Heart right ventricle (tissue), 16 donors: ENCODE results near the gene SFT2D2. TPM values are rescaled to one million over a fixed set of nuclear protein-coding genes. Genes with fewer than 3 reads are reported as not detected.

Source experiments
- ATAC-seq, 8 donors: fragments of 200-7000 bp; cut with Tn5 transposase; one replicate each; pipeline ENCODE4 v1.9.1; 2020; ENCODE audit warnings: mild to moderate bottlenecking in 8 of 8, moderate library complexity in 8 of 8, moderate number of reproducible peaks in 1 of 8
- DNase-seq, 2 donors: peaks; one replicate each; pipeline ENCODE4 v3.0.0-alpha.2; 2020
- H3K27ac ChIP-seq, 10 donors: fragments of 200-600 bp; sonication (generic) in 2 of 10; one replicate each; pipeline versions ENCODE4 v1.5.0 to v1.8.0; 2020 to 2022; ENCODE audit warnings: mild to moderate bottlenecking in 3 of 10
- H3K27me3 ChIP-seq, 7 donors: fragments of 200-600 bp; one replicate each; pipeline ENCODE4 v1.8.0; 2021 to 2022; ENCODE audit warnings: mild to moderate bottlenecking in 2 of 7
- H3K36me3 ChIP-seq, 9 donors: fragments of 200-600 bp; sonication (generic) in 1 of 9; one replicate each; pipeline versions ENCODE4 v1.5.0 to v1.8.0; 2020 to 2022; ENCODE audit warnings: mild to moderate bottlenecking in 2 of 9
- H3K4me1 ChIP-seq, 9 donors: fragments of 200-600 bp; sonication (generic) in 1 of 9; one replicate each; pipeline versions ENCODE4 v1.5.0 to v1.8.0; 2020 to 2022; ENCODE audit warnings: mild to moderate bottlenecking in 4 of 9
- H3K4me3 ChIP-seq, 10 donors: fragments of 200-600 bp; sonication (generic) in 2 of 10; one replicate each; pipeline versions ENCODE4 v1.5.0 to v1.8.0; 2020 to 2022; ENCODE audit warnings: mild to moderate bottlenecking in 7 of 10, moderate library complexity in 2 of 10
- H3K9me3 ChIP-seq, 11 donors: fragments of 200-600 bp in 10 of 11; sonication (generic) in 2 of 11; one replicate each; pipeline versions ENCODE4 v1.5.0 to v1.8.0; 2013 to 2022; ENCODE audit warnings: mild to moderate bottlenecking in 2 of 11, control low read depth in 1 of 11, moderate library complexity in 1 of 11
- CTCF ChIP-seq, 9 donors: fragments of 200-600 bp; sonication (generic) in 2 of 9; IDR thresholded peaks; one replicate each; pipeline versions ENCODE4 v1.5.0 to v1.8.0; 2021 to 2022; ENCODE audit warnings: antibody characterized with exemption in 9 of 9, mild to moderate bottlenecking in 5 of 9, moderate library complexity in 1 of 9
- WGBS, 2 donors: extraction: QIAGEN DNeasy Blood & Tissue Kit; methylation state at CpG; one replicate each; pipeline ENCODE4 v1.1.7; 2013; ENCODE audit warnings: inconsistent platforms in 1 of 2; 5-methylcytosine and 5-hydroxymethylcytosine counted together
- intact Hi-C, 10 donors: fragments of 100-400 bp; cut with DNase I; formaldehyde crosslinking; loops; one replicate each; pipeline versions ENCODE4 v1.11.1 to v1.14.2; 2022
- polyA plus RNA-seq, 2 donors: library from polyadenylated mRNA; stranded (reverse); fragments of 200-250 nt; gene quantifications; one replicate each; pipeline ENCODE4 v1.2.3, GENCODE V29; 2013
- total RNA-seq, 10 donors: library from RNA; stranded (reverse); fragmentation: NEBNext Ultra II Directional in 3 of 10; extraction: Animal tissue kit (Norgen Biotek cat#: 25700) in 3 of 10; gene quantifications; one replicate each; pipeline versions ENCODE4 v1.2.1 to v1.2.4, GENCODE V29; 2021 to 2023
- donor health status: Arrhythmogenic right ventricular cardiomyopathy.
- donor health status: ischemic (EF 13 %, LVEDD 7.1; RV severe dilation, severe dysfunction).
- donor health status: healthy with polysubstance abuse.
- donor health status: DM: no; HTN: yes; CAD: no.
- donor health status: DM: no; HTN: no; CAD: no.
- donor health status: ischemic (EF 25% LVEDD 6.9; RV normal size, moderate dysfunction).
- donor health status: ischemic (EF 25% LVEDD 5.7; RV mildly dilated, moderate dysfunction).
- donor health status: healthy.
- donor health status: DM: yes; HTN: yes; CAD: no.
- donor health status: Ischemic cardiomyopathy.
- donor health status: ischemic (EF 35%, LVEDD 5.7; RV mildly dilated, moderate dysfunction).
- donor health status: nonischemic (EF 11% LVEDD 7.7; RV severe dilation, severe dysfunction).
- donor health status: DM: yes; HTN: yes; CAD: no.
- donor health status: PGD.
- donor health status: ischemic (EF 29% LVEDD 5.4; RV normal size, mild dysfunction).
- donor health status: nonischemic (EF 23%, LVEDD 6.1; RV moderate dilation, normal function).

SFT2D2 gene
- total and polyA plus RNA-seq, 12 donors: 2.8 to 34.8 (median 15.9) TPM

GRCh38 chr1:168297019-168297730, 71.4 kb downstream of the SFT2D2 start:
- H3K27me3 ChIP-seq: no peaks in the 10 kb centered on the region
- H3K9me3 ChIP-seq: no peaks in the 10 kb centered on the region
- intact Hi-C loops: no loop called here
- 90 to 91% methylated on average over 7 of the region's 7 CpGs for WGBS, 2 donors
- no peaks in the 10 kb centered on the region for H3K4me1 ChIP-seq
- H3K36me3 ChIP-seq: no peaks in the 10 kb centered on the region
- no peak overlapping the region for H3K4me3 ChIP-seq
- no peak for TF ChIP-seq CTCF (IDR thresholded peaks at IDR 0.05)
- no peak for ATAC-seq
- H3K27ac ChIP-seq: no peak overlapping the region
- DNase-seq: no peak

DNA sequence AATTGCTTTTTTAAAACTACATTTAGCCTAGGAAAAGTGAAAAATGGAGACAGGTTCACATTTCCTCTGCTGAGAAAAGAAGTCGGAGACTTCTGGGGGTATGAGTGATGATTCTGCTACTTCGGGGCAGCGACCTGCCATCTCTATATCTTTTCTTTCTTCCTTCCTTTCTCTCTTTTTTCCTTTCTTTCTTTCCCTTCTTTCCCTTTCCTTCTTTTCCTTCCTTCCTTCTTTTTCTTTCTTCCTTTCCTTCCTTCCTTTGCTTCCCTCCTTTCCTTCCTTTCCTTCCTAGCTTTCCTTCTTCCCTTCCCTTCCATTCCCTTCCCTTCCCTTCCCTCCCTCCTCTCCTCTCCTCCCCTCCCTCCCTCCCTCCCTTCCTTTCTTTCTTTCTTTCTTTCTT, 72.6 kb downstream of the SFT2D2 start:
- H3K4me3 ChIP-seq: no peak overlapping the region
- no peak overlapping the region for H3K27ac ChIP-seq
- H3K4me1 ChIP-seq: no peaks in the 10 kb centered on the region
- no peaks in the 10 kb centered on the region for H3K9me3 ChIP-seq
- ATAC-seq (no peak), DNase-seq (no peak)
- no peak for TF ChIP-seq CTCF (IDR thresholded peaks at IDR 0.05)
- H3K36me3 ChIP-seq: no peaks in the 10 kb centered on the region
- WGBS, 2 donors: 93 to 95% methylated on average over 3 of the region's 3 CpGs
- intact Hi-C loops: no loop called here
- H3K27me3 ChIP-seq: no peaks in the 10 kb centered on the region

DNA sequence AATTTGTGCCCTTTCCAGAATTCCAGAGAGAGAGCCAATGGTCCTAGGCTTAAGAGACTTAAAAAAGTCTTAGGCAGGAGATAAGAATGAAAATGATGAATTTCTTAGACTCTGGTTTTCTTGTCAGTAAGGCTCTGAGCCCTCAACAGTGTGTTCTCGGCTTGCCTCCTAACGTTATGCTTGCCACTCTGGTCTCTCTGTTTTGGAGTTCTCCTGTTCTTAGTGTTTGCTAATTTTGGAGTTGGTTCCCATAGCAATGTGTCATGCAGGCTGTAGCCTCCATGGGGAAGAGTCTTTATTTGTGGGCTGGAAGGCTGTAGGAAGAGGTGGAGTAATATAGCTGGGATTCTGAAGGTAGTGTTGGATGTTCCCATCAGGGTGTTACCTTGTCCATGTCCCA, 74.8 kb downstream of the SFT2D2 start:
- intact Hi-C loops: no loop called here
- WGBS, 2 donors: 58 to 74% methylated on average over 2 of the region's 2 CpGs

DNA sequence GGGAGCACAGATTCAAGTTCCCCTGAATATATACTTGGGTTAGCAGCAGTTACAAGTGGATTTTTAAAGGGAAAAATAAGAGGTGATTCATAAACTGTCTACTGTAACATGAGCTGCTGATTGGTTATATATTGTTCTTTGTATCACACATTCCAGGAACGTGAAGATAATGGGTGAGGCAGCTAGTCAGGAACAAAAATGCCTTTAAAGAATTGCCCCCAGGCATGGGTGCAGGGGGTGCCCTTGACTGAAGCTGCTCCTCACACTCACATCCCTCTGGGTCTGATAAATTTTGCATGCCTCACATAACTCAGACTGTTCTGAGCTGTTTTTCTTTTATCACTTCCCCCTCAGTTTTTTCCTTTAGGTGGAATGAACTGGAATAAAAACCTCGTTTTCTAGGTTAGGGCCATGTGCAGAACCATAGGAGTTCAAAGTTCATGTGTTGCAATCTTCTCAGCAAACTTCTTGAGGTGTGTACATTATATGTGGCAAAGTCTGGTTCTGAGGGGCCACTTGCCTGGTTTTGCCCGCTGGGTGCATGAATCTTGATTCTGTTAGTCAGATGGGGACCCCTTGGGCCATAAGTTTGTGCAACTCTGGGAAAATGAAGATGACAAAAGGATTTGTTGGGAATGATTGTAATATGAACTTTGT, 76.0 kb downstream of the SFT2D2 start:
- intact Hi-C loops: no loop called here
- Histone ChIP-seq H3K4me3 (no peak overlapping the region), H3K9me3 (no peaks in the 10 kb centered on the region), H3K4me1 (no peaks in the 10 kb centered on the region), H3K36me3 (peaks cover 0 to 4% (median 0%) of the 10 kb centered on the region in 9 donors), H3K27ac (no peak overlapping the region), H3K27me3 (no peaks in the 10 kb centered on the region)
- TF ChIP-seq CTCF (IDR thresholded peaks at IDR 0.05): no peak
- no peak for DNase-seq
- ATAC-seq: no peak
- 58 to 59% methylated on average over 3 of the region's 3 CpGs for WGBS, 2 donors

More for the DNA sequence above, 74.8 kb downstream of the SFT2D2 start:
- no peak for ATAC-seq
- Histone ChIP-seq H3K36me3 (no peaks in the 10 kb centered on the region), H3K4me1 (no peaks in the 10 kb centered on the region), H3K9me3 (no peaks in the 10 kb centered on the region), H3K27ac (no peak overlapping the region), H3K4me3 (no peak overlapping the region), H3K27me3 (no peaks in the 10 kb centered on the region)
- TF ChIP-seq CTCF (IDR thresholded peaks at IDR 0.05): no peak
- DNase-seq: no peak

Other genes starting within 250 kb of the SFT2D2 start
- 1 to 10 TPM in 9 of 10 donors, under 1 TPM in 1; 0.93 to 3.3 (median 2.3) TPM for gene GPR161, start 89.1 kb upstream of the SFT2D2 start, total RNA-seq
- gene GPR161, start 89.1 kb upstream of the SFT2D2 start, polyA plus RNA-seq: 1 to 10 TPM; 1.1 to 2.3 TPM
- gene TIPRL, start 47.0 kb upstream of the SFT2D2 start, total RNA-seq: 10 to 100 TPM; 25.0 to 37.5 (median 31.3) TPM
- gene TIPRL, start 47.0 kb upstream of the SFT2D2 start, polyA plus RNA-seq: 10 to 100 TPM in 1 of 2 donors, 1 to 10 TPM in 1; 9.6 to 21.6 TPM
- under 1 TPM; 0.21 to 0.56 (median 0.39) TPM for gene TBX19, start 54.9 kb downstream of the SFT2D2 start, total RNA-seq
- gene TBX19, start 54.9 kb downstream of the SFT2D2 start, polyA plus RNA-seq: under 1 TPM; 0.25 to 0.59 TPM